Measurements from ENCODE around the gene EXOC3L4. TPM values are rescaled to one million over a fixed set of nuclear protein-coding genes. Genes with fewer than 3 reads are reported as not detected.

Gene EXOC3L4
- 0.53 to 2.7 TPM (median 2.0 TPM) in 5 replicates for total RNA-seq (2022; extraction: Qiagen RNA extraction; ENCODE audit: low read depth)

DNA sequence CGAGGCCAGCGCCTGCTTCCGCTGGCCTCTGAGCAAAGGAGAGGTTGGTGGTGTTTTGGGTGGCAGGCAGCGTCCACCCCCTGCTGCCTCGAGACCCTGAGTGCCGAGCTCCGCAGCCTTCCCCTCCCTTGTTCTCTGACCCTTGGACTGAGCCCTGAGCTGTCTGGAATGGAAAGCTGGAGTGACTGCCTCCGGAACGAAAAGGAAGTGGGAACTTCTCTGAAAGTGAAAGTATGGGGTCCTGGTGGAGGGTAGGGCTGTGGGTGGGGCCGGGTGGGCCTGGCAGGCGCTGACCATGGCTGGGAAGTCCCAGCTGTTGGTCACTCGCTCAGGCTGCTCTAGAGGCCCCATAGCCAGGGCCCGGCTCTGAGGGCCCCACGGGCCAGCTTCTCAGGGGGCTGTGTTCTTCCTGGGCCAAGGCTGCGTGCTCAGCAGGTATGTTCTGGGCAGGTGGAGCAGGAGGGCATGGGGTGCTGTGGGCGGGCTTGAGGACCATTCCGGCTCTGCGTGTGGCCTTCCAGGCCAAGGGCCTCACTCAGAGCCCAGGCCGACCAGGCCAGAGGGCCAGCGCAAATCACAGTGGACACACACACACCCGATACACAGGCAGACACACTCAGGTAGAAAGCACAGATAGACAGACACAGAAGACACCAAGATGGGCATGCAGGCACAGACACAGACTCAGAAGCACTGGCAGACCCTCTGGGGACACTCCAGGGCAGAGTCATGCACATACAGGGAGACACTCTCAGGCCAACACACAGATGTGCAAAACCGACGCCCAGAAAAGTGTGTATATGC, at the start of gene EXOC3L4:
EXOC3L4 (plus strand) TSS at position 320 of the 804 bp plus-strand sequence. CDS start 5,495 bp downstream, outside the sequence.

DNA sequence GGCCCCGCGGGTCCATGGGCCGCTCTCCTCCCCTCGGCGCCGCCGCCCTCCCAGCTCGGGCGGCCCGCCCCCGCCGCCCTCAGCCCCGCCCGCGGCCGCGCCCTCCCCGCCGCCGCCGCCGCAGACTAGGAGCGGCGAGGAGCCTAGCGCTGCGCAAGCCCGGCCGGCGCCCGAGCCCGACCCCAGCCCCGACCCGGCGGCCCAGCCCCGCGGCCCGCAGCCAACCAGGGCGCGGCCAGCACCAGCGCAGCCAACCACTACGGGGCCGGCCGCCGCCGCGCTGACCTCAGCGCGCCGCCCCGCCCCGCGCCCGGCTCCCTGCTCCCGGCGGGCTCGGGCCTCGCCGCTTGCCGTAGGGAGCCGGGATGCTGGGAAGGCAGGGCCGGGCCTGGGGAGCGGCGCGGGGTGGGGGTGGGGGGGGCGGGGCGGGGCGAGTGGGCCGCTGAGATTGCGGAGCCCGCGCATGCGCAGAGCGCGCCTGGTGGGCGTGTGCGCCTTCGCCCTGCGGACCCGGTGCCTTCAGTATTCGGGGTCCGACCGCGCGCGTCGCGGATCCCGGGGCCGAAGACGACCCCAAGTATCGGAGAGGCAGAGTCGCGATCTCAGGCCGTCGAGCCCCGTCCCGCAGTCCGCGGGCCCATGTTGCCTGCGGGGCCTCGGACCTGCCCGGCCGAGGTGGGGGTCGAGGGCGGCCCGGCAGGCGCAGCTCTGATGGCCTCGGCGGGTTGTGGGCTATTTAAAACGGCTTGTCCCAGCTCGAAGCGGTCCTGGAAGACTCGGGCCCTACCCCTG, 37.0 kb upstream of the EXOC3L4 start, which contains the start of gene CDC42BPB:
CDC42BPB (minus strand) TSS at position 178 of the 792 bp plus-strand sequence. CDS start 376 bp downstream, outside the sequence.

DNA sequence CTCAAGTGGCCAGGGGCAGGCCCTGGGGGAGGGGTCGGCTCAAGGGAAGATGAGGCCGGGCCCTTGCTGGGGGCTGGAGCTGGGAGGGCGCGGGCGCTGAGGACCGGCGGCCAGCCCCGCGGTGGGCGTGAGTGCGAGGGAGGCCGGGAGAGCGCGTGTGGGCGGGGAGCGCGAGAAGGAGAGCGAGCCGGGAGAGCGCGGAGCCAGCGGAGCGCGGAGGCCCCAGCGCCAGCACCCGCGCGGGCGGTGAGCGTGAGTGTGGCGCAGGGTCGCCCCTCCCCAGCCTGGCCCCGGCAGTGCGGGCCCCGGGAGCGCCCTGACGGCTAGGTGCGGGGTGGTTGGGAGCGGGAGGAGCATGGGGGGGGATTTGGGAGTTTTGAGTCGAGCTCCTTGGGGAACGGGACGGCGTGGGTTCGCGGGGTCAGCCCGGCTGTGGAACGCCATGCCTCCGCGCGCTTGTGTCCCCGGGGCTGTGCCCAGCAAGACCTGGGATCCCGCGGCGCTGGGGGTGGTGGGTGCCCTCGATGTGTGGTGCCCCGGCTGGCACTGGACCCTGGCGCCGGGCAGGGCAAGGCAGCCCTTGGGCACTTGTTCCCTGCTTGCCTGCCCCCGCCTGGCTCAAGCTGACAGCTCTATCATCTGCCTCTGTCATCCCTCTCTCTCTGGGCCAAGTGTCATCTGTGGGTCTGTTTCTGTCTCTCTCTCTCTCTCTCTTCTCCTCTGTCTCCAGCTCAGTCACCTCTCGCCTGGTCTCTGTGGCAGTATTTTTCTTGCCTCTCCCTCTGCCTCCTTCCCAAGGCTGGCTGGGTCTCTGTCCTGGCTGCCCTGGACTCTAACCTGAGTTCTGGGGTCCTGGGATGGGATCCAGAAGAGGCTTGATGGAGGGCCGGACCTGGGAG, 10.3 kb upstream of the EXOC3L4 start, which contains the start of gene LBHD2:
LBHD2 (plus strand) TSS at position 190 of the 899 bp plus-strand sequence. CDS start 1,803 bp downstream, outside the sequence.

DNA sequence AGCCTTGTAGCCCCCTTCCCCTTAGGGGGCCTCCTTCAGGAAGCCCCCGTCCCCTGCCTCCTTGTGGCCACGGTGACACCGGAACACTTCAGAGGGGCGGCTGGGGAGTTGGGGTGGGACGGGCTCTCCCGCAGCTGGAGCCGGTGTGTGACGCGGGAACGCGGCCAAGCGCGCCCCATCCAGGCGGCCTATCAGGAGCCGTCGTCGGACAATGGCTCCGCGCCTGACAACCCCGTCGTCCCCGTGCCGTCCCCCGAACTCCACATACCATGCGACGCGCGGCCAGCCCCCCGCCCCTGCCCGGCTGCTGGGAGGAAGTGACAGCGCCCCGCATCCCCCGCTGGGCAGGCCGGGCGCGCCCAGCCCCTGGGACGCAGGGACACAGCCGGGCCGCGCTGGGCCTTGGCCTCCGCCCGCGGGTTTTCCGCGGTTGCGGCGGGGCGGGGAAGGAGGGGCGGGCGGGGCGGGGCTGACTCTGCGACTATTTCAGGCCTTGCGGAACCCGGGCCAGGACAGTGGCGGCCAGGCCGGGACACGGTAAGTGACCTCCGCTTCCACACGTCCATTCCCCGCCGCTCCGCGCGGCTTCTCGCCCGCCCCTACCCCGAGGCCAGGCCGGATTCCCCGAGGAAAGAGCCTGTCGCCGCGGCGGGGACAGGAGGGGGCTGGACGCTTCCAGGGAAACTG, 28.6 kb downstream of the EXOC3L4 start, which contains the start of gene TNFAIP2:
TNFAIP2 (plus strand) TSS at position 515 of the 687 bp plus-strand sequence. CDS start 2,997 bp downstream, outside the sequence.

Other genes starting within 250 kb of the EXOC3L4 start
- gene AMN, start 172.1 kb upstream of the EXOC3L4 start, total RNA-seq (2022; extraction: Qiagen RNA extraction; ENCODE audit: low read depth): 0.21 to 0.64 TPM (median 0.43 TPM) in 5 replicates
- gene CDC42BPB, start 37.2 kb upstream of the EXOC3L4 start, total RNA-seq (2022; extraction: Qiagen RNA extraction; ENCODE audit: low read depth): 55.1 to 72.2 TPM (median 68.1 TPM) in 5 replicates
- gene LBHD2, start 10.5 kb upstream of the EXOC3L4 start, total RNA-seq (2022; extraction: Qiagen RNA extraction; ENCODE audit: low read depth): 0.14 TPM in 1 of 5 replicates, not detected in the others
- gene TNFAIP2, start 28.7 kb downstream of the EXOC3L4 start, total RNA-seq (2022; extraction: Qiagen RNA extraction; ENCODE audit: low read depth): 298 to 395 TPM (median 349 TPM) in 5 replicates
- 209 to 291 TPM (median 280 TPM) in 5 replicates for gene EIF5, start 239.5 kb downstream of the EXOC3L4 start, total RNA-seq (2022; extraction: Qiagen RNA extraction; ENCODE audit: low read depth)

Data from A549 treated with RU486 at 1 μM for 4 hours (cell line).